Measurements from ENCODE around the gene FBXO15.

Gene FBXO15

DNA sequence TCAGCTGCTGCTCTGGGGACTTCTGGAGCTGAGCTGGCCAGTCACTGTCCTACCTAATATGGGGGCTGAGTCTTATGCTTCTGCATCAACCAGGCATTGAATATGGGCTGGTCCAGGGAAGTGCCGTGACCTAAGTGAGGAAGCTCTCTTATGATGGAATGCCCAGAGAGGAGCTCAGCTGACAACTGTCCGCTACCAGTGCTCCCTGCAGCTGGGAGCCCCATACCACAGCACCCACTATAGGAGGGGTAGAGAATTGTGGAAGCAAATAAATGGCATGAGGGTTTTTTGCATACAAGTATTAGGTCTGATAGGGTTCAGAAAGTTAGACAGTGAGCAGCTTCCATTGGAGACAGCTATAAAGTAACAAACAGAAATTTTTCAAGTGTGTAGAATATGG lies 5.2 kb upstream of the FBXO15 start:
- no peak for DNase-seq

DNA sequence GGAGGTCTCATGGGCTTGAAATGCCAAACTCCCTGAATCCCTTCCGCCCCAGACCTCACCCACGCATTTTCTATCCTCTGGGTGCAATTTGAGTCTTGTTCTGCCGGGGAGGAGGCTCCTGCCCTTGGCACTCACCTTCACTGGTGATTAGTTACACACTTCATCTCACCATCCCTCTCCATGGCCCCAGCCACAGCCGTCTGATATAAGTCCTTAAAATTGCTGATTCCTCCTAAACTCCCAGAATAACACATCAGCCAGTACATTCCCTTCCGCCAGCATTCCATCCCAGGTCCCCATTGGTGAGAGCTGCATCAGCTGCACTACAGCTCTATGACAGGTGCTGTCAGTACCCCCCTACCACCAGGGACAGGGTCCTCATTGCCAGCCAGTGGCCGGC lies 4.6 kb upstream of the FBXO15 start:
- no peak for DNase-seq

DNA sequence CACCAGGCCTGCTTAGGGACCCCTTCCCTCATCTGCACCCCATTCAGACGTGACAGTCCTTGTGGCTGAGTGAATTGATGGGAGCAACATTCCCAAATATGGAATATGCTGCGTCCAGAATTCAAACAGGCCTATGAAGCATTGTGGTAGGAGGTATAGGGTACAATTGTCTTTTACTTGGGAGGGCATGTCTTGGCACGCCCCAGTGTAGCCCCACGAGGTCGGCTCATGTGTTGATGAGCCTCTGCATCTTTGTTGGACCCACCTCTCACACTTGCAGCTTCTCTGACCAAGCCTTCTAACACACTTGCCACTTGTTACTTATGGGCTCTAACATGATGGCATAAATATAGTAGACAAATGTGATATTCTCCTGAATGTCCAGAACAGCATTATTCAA lies 2.2 kb upstream of the FBXO15 start:
- DNase-seq, result no peak

DNA sequence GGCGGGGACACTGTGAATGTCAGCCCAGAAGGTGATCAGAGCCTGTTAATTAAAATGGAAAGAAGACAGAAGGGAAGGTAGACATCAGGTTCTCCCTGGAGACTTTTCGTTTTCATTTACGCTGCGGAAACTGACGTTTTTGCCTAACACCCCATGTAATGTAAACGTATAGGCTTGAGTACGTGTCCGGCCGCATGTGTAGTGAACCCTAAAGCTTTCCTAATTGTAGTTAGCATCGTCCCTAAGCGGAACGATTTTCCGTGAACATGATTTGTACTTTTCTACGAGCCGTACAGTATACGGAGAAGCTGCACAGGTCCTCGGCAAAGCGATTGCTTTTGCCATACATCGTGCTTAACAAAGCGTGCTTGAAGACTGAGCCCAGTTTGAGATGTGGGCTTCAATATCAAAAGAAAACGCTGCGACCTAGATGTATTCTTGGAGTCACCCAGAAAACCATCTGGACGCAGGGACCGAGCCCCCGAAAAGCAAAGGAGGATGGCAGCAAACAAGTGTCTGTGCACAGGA lies 973 bp upstream of the FBXO15 start:
- DNase-seq, result no peak

DNA sequence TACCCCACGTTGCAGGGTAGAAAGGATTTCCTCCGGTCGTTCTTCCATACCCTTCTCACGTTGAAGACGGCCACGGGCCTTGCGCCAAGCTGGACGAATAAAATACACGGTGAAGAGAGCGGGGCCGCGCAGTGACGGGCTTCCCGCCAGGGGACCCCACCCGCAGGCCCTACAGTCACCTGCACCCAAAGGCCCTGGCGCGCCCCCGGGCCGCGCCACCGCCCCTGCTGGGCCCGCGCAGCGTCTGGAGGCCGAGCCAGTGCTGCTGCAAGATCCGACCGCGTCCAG lies 199 bp downstream of the FBXO15 start:
- no peak for DNase-seq

DNA sequence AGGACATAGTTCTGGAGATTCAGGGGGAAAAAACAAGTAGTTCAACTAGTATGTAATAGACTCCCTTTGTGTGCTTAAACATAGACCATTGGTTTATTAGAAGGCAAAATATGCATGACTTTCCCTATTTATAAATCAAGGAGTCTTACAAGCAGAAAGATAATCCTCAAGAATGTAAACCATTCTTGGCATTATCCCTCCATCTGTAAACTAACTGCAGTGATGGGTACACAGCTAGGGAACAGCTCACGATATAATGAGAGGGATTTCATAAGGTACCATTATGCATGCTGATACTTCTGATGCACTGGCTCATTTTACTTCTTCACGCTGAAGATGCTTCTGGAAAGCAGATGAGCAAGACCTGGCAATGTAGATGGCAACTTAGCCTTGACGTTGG lies 878 bp downstream of the FBXO15 start:
- DNase-seq, result no peak

DNA sequence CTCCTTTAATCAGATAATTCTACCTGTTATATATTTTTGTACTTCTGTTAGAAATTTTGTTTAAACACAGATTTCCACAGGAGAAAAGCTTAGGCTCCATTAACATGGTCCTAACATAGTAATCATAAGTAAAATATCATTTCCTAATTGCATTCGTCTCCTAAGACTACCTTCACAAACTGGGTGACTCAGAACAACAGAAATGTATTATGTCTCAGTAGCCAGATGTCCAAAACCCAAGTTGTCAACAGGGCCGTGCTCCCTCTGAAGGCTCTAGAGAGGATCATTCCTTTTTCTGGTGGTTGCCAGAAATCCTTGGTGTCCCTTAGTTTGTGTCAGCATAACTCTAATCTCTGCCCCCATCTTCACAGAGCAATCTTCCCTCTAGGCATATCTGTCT lies 5.4 kb downstream of the FBXO15 start:
- DNase-seq, result no peak

DNA sequence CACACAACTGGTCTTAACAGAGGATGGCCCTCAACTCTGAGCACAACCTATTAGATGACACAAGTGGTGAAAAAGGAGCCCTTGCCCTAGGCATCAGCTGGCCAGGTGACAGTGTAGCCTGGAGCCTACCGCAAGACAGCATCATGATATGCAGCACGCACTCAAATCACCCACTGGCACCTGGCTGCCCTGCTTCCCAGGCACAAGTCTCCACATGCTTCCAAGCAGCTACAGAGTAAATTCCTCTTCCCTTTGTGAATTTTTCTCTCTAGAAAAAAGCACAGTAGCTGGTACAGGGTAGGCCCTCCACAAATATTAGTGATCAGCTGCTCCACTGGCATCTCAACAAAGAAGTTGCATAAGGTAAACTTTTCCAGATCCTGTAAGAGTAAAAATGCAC lies 6.0 kb downstream of the FBXO15 start:
- DNase-seq, result no peak

DNA sequence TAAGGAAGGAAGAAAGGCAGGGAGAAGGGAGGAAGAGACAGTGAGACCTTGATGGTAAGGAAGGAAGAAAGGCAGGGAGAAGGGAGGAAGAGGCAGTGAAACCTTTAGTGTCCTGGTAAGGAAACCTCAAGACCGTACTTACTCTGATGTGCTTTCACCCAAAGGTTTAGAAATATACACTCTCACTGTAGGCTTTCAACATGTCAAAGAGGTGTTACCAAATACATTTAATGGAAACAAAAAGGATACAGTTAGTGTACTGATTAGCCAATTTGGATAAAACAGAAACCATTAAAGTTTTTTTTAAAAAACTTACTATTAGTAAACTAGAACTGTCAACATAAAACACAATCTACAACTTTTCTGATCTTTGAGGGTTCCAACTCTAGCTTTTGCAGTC lies 7.1 kb downstream of the FBXO15 start:
- DNase-seq, result no peak

DNA sequence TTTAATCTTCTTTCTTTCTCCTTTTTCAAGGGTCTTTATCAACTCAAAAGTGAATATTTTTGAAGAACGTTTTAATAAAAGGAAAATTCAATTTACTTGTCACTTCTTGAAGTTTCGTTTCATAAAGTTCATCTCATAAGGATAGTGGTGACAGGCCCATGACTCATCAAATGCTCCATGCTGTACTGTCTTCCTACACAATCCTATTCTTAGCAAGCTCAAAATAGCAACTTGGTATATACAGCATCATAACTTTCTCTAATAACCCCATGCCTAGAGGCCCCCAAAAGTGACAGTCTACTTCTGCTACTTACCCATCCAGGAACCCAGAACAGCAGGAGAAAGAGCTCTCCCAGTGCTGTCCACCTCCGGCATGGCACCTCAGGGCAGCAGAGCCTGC lies 7.7 kb downstream of the FBXO15 start:
- no peak for DNase-seq

DNA sequence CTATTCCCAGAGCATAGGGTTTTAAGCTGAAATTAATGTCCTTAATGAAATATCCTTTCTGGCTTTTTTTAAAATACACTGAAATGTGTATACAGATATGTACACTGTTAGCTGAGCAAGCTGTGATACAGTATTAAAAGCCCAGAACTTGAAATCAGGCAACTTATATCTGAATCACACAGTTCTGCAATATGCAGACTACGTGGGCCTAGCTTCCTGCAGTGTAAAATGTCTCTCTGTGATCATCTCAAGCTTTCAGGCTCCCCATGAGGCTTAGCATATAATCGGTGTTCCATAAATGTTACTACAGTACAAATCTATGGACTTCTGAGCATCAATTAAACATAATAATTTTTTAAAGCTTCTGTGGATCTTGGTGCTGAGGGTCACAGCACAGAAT lies 8.2 kb downstream of the FBXO15 start:
- no peak for DNase-seq

DNA sequence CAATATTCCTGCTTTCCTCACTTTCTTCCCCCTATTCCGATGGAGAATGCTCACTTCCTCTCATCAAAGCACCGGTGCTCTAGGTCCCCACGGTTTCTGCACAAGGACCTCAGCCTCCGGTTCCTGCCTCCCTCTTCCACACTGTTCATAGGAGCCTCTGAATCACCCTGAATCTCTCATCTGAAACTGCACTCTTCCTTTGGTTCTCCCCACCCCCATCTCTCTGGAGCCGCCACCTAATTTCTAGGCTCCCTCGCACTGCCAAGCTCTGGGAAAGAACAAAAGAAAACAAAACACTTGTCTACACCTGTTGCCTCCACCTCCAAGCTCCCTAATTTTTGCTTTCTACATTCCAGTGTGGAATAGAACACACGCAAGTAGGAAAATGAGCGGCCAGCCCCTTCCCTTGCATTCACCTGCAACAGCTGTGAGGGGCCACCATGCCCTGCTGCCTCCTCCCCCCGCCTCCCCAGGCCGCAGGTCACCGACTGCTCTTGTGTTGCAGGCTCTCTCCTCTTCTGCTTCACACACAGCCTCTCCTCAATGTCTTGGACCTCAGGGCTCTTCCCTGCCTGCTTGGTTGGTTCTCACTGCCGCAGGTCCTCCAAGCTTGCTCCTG lies 9.6 kb downstream of the FBXO15 start:
- DNase-seq, result no peak

DNA sequence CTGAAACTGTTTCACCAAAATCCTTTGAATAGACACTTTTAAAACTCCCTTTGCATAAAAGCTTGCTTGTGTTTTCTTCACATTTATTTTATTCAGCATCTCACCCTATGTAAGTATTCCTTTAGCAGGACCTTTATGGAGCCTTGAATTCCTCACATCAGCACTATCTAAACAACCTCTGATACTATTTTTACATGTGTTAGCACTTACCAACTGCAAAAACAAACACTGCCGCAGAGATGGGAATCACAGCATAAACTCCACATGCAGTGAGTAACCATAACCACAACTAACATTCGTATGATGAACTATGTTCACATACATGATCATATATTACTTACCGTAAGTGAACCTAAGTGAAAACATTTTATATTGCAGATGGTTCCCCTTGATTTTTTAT lies 15.4 kb downstream of the FBXO15 start:
- DNase-seq, result no peak

DNA sequence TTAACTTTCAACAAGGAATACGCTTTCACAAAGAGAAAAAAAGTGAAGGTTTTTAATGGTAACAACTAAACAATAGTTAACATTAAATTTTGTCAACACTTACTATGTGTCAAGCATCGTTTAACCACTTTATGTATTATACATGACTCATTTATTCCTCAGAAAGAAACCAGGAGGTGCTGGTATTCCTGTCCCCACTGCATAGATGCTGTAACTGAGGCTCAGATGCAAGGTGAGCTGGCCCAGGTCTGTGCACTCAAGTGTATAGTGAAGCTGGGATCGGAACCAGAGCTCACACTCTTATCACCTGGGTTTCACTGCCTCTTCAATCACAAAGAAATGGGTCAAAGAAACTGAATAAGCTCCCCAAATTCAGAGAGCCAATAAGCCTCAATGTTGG lies 16.5 kb downstream of the FBXO15 start:
- no peak for DNase-seq

DNA sequence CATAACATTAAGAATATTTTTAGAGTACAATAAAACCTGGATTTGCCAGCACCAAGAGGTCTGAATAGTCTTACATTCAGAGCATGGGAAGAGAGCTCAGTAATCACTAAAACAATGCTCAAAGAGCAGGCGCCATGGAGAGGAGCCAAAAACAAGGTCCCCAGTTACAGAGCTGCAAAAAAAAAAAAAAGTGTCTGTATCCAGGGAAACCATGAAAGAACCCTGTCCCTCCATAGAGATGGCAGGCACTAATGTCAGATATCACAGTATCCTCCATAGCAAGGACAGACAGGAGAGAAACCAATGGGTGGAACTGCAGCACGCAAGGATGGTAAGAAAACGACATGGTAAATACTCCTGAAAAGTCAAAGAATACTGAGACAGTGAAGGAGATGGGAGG lies 19.5 kb downstream of the FBXO15 start:
- DNase-seq, result no peak

DNA sequence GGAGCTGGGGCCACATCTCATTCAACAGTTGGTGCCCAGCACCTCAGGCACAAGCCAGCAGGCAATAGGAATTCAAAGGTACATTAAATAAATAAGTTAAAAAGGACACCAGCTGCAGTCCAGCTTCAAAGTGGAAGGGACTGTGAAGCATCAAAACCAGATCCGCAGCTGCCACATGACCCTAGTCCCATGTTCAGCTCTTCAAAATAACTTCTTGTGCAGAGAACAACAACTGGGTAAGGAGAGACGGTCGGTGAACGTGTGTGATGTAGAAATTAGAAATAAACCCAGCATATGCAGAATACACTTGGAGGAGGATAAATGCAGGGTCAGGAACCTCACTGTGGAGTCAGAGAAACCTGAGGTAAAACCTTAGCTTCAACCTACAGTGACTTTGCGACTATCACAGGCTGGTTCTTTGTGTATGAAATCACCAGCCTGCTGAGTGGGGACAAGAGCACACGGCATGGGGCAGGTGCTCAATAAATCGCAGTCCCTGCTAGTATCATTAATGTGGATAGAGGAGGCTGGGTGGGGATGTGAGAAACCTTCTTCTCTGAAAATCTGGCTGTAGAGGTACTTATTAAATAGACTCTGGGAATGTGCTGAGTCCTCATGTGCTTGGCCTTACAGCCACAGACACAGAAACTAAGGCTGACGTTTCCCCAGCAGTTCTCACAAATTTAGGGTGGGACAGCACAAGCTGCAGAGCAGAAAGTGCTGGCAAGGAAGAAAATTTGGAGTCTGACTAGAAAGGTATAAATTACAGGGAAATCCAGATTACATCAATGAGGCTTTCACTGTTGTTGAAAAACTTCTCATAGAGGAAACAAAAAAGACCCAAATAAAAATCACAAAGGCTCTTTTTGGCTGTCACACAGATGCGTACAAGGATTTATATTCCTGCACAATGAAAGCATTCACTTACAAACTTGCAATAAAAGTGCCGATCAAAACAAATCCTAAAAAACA lies 20.7 kb downstream of the FBXO15 start:
- DNase-seq, result no peak

DNA sequence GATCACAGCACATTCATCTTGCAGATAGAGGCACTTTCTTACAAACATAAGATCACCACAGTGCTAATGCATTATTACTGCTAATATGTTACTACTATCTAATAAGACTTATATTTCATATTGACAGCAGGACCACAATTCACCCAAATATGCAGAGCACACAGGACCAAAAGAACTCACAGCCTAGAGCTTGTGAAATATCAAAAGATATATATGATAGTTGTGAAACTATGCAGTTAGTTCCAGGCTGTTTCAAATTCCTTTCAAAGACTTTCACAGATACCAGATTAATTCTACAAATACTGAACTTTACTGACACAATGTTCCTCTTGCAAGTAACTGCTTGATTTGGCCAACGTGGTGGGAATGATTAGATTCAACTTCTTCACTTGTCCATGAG lies 23.0 kb downstream of the FBXO15 start:
- no peak for DNase-seq

DNA sequence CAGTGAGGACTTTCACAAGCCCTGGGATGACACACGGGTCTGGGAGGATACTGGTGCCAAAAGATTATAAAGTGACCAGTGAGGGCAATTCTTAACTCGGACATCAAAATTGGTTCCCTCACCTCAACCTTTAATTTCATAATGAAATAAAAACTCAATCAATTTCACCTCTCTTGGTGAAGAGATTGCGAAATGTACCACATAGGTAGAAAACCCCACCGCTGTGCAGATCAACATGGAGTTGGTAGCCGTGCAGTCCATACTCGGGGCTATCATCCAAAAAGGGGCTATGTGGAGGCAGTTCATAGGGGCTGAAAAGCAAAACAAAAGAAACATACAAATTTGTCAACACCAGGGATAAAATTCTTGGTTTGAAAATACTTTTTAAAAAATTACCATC lies 24.4 kb downstream of the FBXO15 start:
- no peak for DNase-seq

DNA sequence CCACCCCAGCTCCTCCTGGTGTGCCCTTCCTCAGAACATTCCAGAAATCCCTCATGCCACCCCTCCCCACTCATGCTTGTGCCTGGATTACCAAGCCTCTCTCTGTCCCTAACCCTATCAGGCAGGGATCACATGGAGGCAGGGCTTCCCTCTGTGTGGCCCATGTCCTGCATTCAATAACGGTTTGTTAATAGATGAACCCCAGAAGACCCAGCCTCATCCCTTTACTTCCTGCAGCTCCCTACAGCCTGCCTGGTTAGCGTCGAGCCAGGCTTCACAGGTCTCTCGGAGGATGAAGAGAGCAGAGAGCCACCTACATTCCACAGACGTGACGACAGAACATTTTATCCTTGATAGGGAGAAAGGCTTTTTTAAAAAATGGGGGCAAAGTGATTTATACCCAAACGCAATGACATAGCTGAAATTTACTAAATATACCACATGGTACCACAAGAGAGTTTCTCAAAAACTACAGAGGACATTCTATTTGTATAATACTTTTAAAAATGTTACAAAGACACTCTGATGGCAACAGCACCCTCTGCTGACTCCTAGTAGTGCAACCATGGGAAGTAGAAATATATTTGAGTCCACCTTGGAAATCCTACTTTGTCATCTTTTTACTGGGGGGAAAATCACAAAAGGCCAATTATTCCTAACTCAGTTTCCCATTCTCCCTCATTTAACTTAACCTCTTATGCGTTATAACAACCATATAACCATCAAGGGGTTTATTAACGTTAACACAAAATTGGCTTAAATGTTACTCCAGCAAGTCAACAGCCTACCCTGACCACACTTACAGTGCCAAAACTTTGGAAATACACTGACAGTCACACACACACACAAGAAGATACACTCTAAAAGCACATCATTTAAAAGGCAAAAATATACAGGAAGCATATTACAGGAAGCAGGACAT lies 30.7 kb downstream of the FBXO15 start:
- DNase-seq, result no peak

DNA sequence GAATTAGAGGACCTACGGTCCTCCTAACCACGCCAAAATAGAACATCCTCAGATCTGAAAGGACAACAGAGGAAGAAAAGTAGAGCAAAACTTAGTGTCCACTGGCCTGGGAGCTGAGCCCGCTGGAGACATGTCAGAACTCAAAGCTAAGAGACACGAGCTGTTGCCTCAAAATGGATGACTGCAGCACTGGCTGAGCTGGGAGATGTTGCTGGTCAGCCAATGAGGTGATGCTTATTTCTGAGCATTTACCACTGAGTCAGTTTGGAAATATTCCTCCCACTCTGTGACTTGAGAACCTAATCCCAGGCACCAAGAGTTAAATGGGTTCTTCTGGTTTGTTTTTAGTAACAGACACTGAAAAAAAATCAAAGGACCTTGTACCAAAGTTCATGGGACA lies 32.6 kb downstream of the FBXO15 start:
- no peak for DNase-seq

DNA sequence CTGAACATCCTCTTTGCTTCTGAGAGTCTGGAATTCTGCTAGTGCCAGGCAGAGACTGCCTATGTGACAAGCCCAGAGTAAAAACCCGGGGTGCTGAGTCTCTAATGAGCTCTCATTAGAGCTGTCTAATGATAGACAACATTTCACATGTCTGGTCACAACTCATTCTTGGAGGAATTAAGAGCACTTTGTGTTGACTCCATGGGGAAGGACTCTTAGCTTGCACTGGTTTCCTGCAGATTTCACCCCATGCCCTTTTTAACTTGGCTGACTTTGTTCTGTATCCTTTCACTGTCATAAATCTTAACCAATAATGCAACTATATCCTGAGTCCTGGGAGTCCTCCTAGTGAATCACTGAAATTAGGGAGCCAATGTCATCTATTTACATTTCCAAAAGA lies 33.5 kb downstream of the FBXO15 start:
- no peak for DNase-seq

DNA sequence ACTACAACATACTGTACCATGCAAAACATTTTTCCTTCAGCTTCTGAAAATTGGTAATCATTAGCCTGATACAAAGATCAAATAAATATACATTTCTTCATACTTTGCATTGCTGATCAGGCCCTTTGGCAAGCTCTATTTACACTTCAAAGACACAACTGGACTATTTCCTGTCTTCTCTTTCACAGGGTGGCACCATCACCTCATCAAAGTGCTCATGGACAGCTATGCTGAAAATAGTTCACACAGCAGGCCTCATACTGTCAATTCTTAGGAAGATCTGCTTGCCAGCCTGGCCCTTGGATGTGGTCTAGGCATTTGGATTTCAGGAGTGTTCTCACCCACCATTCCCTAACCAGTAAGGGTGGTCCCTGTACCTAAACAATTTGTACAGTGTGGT lies 33.9 kb downstream of the FBXO15 start:
- no peak for DNase-seq

DNA sequence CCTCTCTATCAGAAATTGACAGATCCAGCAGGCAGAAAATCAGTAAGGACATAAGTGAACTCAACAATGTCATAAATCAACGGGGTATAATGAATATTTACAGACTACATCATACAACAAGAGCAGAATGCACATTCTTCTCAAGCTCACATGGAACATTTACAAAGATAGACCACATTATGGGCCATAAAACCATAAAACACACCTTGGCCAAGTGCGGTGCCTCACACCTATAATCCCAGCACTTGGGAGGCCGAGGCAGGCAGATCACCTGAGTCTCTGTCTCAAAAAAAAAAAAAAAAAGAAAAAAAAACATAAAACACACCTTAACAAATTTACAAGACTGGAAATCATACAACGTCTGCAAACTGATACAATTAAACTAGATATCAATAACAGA lies 36.7 kb downstream of the FBXO15 start:
- no peak for DNase-seq
